Fibroblast of villous mesenchyme (primary cell): ENCODE measurements around the gene PIGM. TPM values are rescaled to one million over a fixed set of nuclear protein-coding genes. Genes with fewer than 3 reads are reported as not detected.

Experiments used
- DNase-seq: peaks from one replicate; pipeline ENCODE4 v3.0.0-alpha.2; 2010; ENCODE audit warnings: low read depth
- H3K4me3 ChIP-seq: 2 replicates; pipeline ENCODE4 v1.5.1; 2011; ENCODE audit warnings: low read depth, mild to moderate bottlenecking, low read length
- total RNA-seq: library from RNA; depleted of rRNA; stranded (reverse); fragments of >200 nt; gene quantifications from 2 replicates; pipeline ENCODE4 v1.2.3, GENCODE V29; 2012
- TF ChIP-seq, protein P1 (sequence below): IDR thresholded peaks from 2 replicates; pipeline ENCODE4 v1.5.1; 2012; ENCODE audit warnings: low read depth, mild to moderate bottlenecking, low read length; ENCODE audit not compliant: insufficient read depth

The PIGM gene
- total RNA-seq, 1 donor: 6.0 TPM

DNA sequence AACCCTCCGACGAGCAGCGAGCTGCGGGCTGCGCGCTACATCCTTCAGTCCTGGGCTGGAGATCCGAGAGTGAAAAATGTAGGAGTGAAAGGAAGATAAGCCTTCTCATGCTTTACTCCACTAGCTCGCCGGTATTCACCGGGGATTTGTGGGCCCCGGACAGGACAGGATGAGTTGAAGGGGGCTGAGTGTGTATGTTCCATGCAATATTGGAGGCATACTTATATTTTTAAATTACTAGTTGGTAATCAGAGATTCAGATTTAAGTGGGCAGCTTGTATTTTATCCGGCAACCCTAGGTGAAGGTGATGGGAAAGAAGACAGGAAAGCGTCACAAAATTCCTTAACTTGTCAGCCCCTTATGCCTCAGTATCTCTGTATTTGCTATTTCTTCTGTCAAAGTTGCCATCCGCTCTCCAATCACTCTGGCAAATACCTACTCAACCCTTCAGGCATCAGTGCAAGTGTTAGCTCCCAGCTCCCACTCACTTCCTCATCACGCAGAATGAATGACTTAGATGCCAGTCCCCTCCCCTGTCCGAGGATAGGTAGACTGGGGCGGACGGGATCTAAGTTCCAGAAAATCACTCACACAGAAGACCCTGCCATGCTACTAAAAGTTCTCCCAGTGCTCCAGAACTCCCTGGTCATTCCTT lies 503 bp upstream of the PIGM start:
- H3K4me3 ChIP-seq: peak overlapping the region; percentile 93
- no peak for DNase-seq
- TF ChIP-seq, protein P1, sequence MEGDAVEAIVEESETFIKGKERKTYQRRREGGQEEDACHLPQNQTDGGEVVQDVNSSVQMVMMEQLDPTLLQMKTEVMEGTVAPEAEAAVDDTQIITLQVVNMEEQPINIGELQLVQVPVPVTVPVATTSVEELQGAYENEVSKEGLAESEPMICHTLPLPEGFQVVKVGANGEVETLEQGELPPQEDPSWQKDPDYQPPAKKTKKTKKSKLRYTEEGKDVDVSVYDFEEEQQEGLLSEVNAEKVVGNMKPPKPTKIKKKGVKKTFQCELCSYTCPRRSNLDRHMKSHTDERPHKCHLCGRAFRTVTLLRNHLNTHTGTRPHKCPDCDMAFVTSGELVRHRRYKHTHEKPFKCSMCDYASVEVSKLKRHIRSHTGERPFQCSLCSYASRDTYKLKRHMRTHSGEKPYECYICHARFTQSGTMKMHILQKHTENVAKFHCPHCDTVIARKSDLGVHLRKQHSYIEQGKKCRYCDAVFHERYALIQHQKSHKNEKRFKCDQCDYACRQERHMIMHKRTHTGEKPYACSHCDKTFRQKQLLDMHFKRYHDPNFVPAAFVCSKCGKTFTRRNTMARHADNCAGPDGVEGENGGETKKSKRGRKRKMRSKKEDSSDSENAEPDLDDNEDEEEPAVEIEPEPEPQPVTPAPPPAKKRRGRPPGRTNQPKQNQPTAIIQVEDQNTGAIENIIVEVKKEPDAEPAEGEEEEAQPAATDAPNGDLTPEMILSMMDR: no peak

- peak overlapping the region; percentile 93 for H3K4me3 ChIP-seq
- DNase-seq: no peak
- TF ChIP-seq, protein P1: no peak
These were observed 979 bp downstream of the PIGM start for GRCh38 chr1:160030657-160031364.

DNA sequence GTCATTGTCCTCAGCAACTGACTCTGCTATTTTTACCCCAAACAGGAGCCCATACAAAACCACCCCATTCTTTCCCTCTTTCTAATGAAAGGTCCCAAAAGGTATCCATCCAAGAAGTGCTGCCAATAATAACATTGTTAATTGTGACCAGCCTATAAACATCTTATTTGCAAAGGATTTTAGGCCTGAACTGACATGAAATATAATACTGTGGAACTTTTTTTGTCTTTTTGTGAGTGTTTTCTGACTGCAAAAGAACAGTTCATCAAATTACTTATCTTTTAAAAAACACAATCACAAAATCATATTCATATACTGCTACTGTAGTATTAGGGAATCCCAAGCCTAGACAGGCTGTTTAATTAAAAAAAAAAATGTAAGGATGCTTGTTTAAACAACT lies 3.4 kb downstream of the PIGM start:
- H3K4me3 ChIP-seq: no peak overlapping the region
- TF ChIP-seq, protein P1: no peak
- no peak for DNase-seq

GRCh38 chr1:160025314-160025713 lies 6.5 kb downstream of the PIGM start:
- TF ChIP-seq, protein P1: no peak
- no peak for DNase-seq
- H3K4me3 ChIP-seq: no peak overlapping the region

- TF ChIP-seq, protein P1: no peak
- no peak overlapping the region for H3K4me3 ChIP-seq
- no peak for DNase-seq
These were observed 7.4 kb downstream of the PIGM start for GRCh38 chr1:160024195-160024905.

DNA sequence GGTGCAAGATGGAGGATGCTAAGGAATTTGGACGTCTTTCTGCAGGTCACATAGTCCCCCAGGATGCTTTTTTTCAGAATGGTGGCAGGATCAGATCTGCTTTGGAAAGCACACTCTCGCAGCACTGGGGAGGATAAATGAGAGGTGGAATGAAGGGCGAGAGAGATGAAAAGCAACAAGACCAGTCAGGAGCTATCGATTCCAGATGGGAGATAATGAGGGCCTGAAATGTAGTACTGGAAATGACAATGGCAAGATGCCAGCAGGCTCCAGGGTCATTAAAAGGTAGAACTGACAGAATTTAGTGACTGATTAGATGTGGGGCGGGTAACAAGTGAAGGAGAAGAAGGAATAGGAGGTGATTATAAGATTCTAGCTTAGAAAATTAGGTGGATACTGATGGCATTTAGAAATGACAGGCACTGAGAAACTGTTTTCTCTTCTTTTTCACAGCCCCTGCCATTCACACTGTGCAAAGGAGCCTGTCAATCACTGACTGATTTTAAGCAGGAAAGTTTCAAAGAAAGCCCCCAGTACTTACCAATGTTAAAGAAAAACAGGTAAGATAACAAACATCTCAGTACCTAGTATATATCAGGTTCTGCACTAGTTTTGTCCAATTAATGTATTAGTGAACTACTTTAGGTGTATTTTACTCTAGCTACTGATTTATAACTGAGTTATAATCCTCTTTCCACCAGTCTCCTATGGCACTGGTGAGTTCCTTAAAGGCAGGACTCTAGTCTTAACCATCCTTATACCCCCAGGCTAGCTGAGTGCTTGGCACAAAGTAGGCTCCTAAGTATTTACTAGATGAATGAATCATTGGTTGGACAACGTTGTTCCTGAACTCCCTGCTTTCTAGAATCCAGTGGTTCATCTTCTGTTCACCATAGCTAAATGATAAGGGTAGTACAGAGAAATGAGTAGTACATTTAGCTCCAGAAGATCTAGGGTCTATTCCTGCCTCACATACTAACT lies 9.2 kb downstream of the PIGM start:
- DNase-seq: no peak
- no peak overlapping the region for H3K4me3 ChIP-seq
- TF ChIP-seq, protein P1: no peak
